Midbrain (tissue), 1 donor: ENCODE data around the gene KNTC1.
"Not testable (repeated sequence)": the region's sequence is repeated elsewhere in the genome, so short reads cannot be mapped to it uniquely, and the experiment has no call there.

ENCODE experiments used
- DNase-seq: peaks from one replicate; lab custom pipeline; 2025; lab: John Stamatoyannopoulos, UW

KNTC1 gene

GRCh38 chr12:122558745-122559641, 31.9 kb downstream of the KNTC1 start:
- no peak for DNase-seq

GRCh38 chr12:122560138-122560537, 33.1 kb downstream of the KNTC1 start:
- DNase-seq, result no peak

GRCh38 chr12:122563361-122563760, 36.3 kb downstream of the KNTC1 start:
- no peak for DNase-seq

GRCh38 chr12:122566816-122567215, 39.8 kb downstream of the KNTC1 start:
- not testable (repeated sequence) for DNase-seq

- no peak for DNase-seq
Observed at GRCh38 chr12:122569288-122569687, 42.2 kb downstream of the KNTC1 start.

GRCh38 chr12:122570006-122570405, 43.0 kb downstream of the KNTC1 start:
- DNase-seq, result not testable (repeated sequence)

- no peak for DNase-seq
Observed at GRCh38 chr12:122571821-122572220, 44.8 kb downstream of the KNTC1 start.

- not testable (repeated sequence) for DNase-seq
Observed at GRCh38 chr12:122583294-122583693, 56.2 kb downstream of the KNTC1 start.

- no peak for DNase-seq
Observed at GRCh38 chr12:122584177-122584863, 57.3 kb downstream of the KNTC1 start.

GRCh38 chr12:122590990-122591389, 63.9 kb downstream of the KNTC1 start:
- DNase-seq, result no peak

- not testable (repeated sequence) for DNase-seq
Observed at GRCh38 chr12:122591966-122592365, 64.9 kb downstream of the KNTC1 start.

- not testable (repeated sequence) for DNase-seq
Observed at GRCh38 chr12:122592543-122592942, 65.5 kb downstream of the KNTC1 start.

- DNase-seq, result no peak
Observed at GRCh38 chr12:122593910-122594309, 66.9 kb downstream of the KNTC1 start.

- no peak for DNase-seq
Observed at GRCh38 chr12:122596838-122597237, 69.8 kb downstream of the KNTC1 start.

GRCh38 chr12:122602456-122602855, 75.4 kb downstream of the KNTC1 start:
- DNase-seq, result no peak

- no peak for DNase-seq
Observed at GRCh38 chr12:122604993-122605392, 77.9 kb downstream of the KNTC1 start.

- no peak for DNase-seq
Observed at GRCh38 chr12:122609732-122610131, 82.7 kb downstream of the KNTC1 start.

GRCh38 chr12:122610207-122610606, 83.2 kb downstream of the KNTC1 start:
- DNase-seq, result no peak

- DNase-seq, result no peak
Observed at GRCh38 chr12:122610911-122611310, 83.9 kb downstream of the KNTC1 start.

GRCh38 chr12:122614839-122615238, 87.8 kb downstream of the KNTC1 start:
- no peak for DNase-seq

- DNase-seq, result no peak
Observed at GRCh38 chr12:122615780-122616179, 88.7 kb downstream of the KNTC1 start.

GRCh38 chr12:122635471-122635870, 108.4 kb downstream of the KNTC1 start:
- no peak for DNase-seq

GRCh38 chr12:122643207-122643805, 116.3 kb downstream of the KNTC1 start:
- DNase-seq, result no peak
